Neural crest cell (in vitro differentiated cells): ENCODE data around the gene SRMS. TPM values are rescaled to one million over a fixed set of nuclear protein-coding genes. Genes with fewer than 3 reads are reported as not detected.

Experiments used
- DNase-seq: peaks from one replicate; pipeline ENCODE4 v3.0.0; 2021; ENCODE audit warnings: low read depth, mixed read lengths, low spot score
- H3K27ac Mint-ChIP-seq: one replicate; pipeline ENCODE4 v1.8.0; 2021; ENCODE audit warnings: mild to moderate bottlenecking, mixed read lengths; ENCODE audit not compliant: unreplicated experiment
- H3K27me3 Mint-ChIP-seq: 2 replicates; pipeline ENCODE4 v1.8.0; 2021; ENCODE audit warnings: low read depth, mild to moderate bottlenecking, mixed read lengths
- H3K36me3 Mint-ChIP-seq: 2 replicates; pipeline ENCODE4 v1.8.0; 2021; ENCODE audit warnings: low read depth, mild to moderate bottlenecking, mixed read lengths
- H3K4me1 Mint-ChIP-seq: 2 replicates; pipeline ENCODE4 v1.8.0; 2021; ENCODE audit warnings: mixed read lengths
- H3K4me3 Mint-ChIP-seq: one replicate; pipeline ENCODE4 v1.8.0; 2021; ENCODE audit warnings: mild to moderate bottlenecking, mixed read lengths
- H3K9me3 Mint-ChIP-seq: 2 replicates; pipeline ENCODE4 v1.8.0; 2021; ENCODE audit warnings: mixed read lengths
- CTCF ChIP-seq: fragments of 200-600 bp; sonication (generic); conservative IDR thresholded peaks from 2 replicates; pipeline ENCODE4 v1.5.0; 2021; ENCODE audit warnings: antibody characterized with exemption, mild to moderate bottlenecking
- total RNA-seq: library from RNA; stranded (reverse); gene quantifications from 2 replicates; pipeline ENCODE4 v1.2.1, GENCODE V29; 2021

SRMS gene
- total RNA-seq, 1 donor from 2014 or later = not detected

- no peaks in the 10 kb centered on the region for H3K36me3 Mint-ChIP-seq
- no peak overlapping the region for H3K27ac Mint-ChIP-seq
- peaks cover 6% of the 10 kb centered on the region for H3K9me3 Mint-ChIP-seq
- TF ChIP-seq CTCF = no peak
- no peak overlapping the region for H3K4me3 Mint-ChIP-seq
- DNase-seq = no peak
- H3K4me1 Mint-ChIP-seq = no peaks in the 10 kb centered on the region
- peaks cover 40% of the 10 kb centered on the region for H3K27me3 Mint-ChIP-seq
Measured at GRCh38 chr20:63494420-63495166, 53.0 kb downstream of the SRMS start.

GRCh38 chr20:63494084-63494419 is 53.5 kb downstream of the SRMS start:
- H3K9me3 Mint-ChIP-seq = peaks cover 6% of the 10 kb centered on the region
- H3K27ac Mint-ChIP-seq = no peak overlapping the region
- no peak for TF ChIP-seq CTCF
- H3K4me1 Mint-ChIP-seq = no peaks in the 10 kb centered on the region
- peaks cover 44% of the 10 kb centered on the region for H3K27me3 Mint-ChIP-seq
- DNase-seq = no peak
- H3K4me3 Mint-ChIP-seq = no peak overlapping the region
- no peaks in the 10 kb centered on the region for H3K36me3 Mint-ChIP-seq

- Mint-ChIP-seq H3K27ac (no peak overlapping the region), H3K4me1 (no peaks in the 10 kb centered on the region), H3K27me3 (peaks cover 49% of the 10 kb centered on the region), H3K36me3 (no peaks in the 10 kb centered on the region), H3K9me3 (peaks cover 6% of the 10 kb centered on the region), H3K4me3 (no peak overlapping the region)
- DNase-seq = no peak
- no peak for TF ChIP-seq CTCF
Measured at GRCh38 chr20:63493563-63494020, 54.0 kb downstream of the SRMS start.

GRCh38 chr20:63492982-63493381 is 54.6 kb downstream of the SRMS start:
- Mint-ChIP-seq H3K4me1 (no peaks in the 10 kb centered on the region), H3K27me3 (peaks cover 49% of the 10 kb centered on the region), H3K9me3 (peaks cover 6% of the 10 kb centered on the region), H3K36me3 (no peaks in the 10 kb centered on the region), H3K4me3 (no peak overlapping the region), H3K27ac (no peak overlapping the region)
- no peak for TF ChIP-seq CTCF
- DNase-seq = no peak

DNA sequence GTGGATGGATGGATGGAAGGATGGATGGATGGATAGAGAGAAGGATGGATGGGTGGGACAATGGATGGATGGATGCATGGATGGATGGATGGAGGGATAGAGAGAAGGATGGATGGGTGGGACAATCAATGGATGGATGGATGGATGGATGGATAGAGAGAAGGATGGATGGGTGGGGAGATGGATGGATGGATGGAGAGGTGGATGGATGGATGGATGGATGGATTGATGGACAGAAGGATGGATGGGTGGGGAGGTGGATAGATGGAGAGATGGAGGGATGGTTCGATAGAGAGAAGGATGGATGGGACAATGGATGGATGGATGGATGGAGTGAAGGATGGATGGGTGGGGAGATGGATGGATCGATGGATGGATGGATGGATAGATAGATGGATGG is 55.0 kb downstream of the SRMS start:
- no peak for TF ChIP-seq CTCF
- peaks cover 6% of the 10 kb centered on the region for H3K9me3 Mint-ChIP-seq
- H3K27ac Mint-ChIP-seq = no peak overlapping the region
- DNase-seq = no peak
- peaks cover 48% of the 10 kb centered on the region for H3K27me3 Mint-ChIP-seq
- no peaks in the 10 kb centered on the region for H3K36me3 Mint-ChIP-seq
- no peaks in the 10 kb centered on the region for H3K4me1 Mint-ChIP-seq
- no peak overlapping the region for H3K4me3 Mint-ChIP-seq
